Measurements from ENCODE around the gene MAP1A. TPM values are rescaled to one million over a fixed set of nuclear protein-coding genes. Genes with fewer than 3 reads are reported as not detected.

MAP1A gene
- total and polyA plus RNA-seq, 2 of the 13 experiments (the other 11 are each of a cell fraction or from before 2014, with no cell fraction given) = 0.01 to 0.07 TPM

GRCh38 chr15:43516801-43517353 is 531 bp upstream of the MAP1A start:
- peaks cover 7 to 59% of the 10 kb centered on the region in 2 experiments for H3K27me3 ChIP-seq (ENCODE audit: control insufficient read depth in 1 of 2, insufficient read depth in 2 of 2, low read length in 2 of 2)
- ChIA-PET CTCF (ENCODE audit: low intra/inter-chr PET ratio, low total read pairs) (interaction anchor here (1.0 kb wide), 1 partner anchor 34 kb away, joined by 3 read pairs; no protein-coding TSS in a partner anchor), POLR2A (no interaction called here)
- H2AFZ ChIP-seq (ENCODE audit: low read length) = no peak overlapping the region
- no peaks in the 10 kb centered on the region for H4K20me1 ChIP-seq (ENCODE audit: insufficient read depth, low read length)
- H3K9ac ChIP-seq (ENCODE audit: insufficient read depth, low read depth, low read length) = no peak overlapping the region
- FAIRE-seq = no peak
- H3K4me3 ChIP-seq (replicated peaks in 1 of 3; ENCODE audit: insufficient read depth in 1 of 3, low read depth in 2 of 3, low read length in 3 of 3) = no peak overlapping the region
- H3K4me2 ChIP-seq (ENCODE audit: low read depth, low read length) = no peak overlapping the region; the same call in 1 of the 2 replicates
- WGBS (ENCODE audit: low lambda C conversion rate) = 14% methylated on average over 4 of the region's 4 CpGs
- in situ Hi-C loops (cut with HindIII; ENCODE audit: extremely low pct_ligation_motif_present, low pct_unique_long_range_greater_than_20kb) = loop anchor here (10.0 kb wide), 1 partner anchor 258 kb away; the partner anchor contains the start of gene ELL3
- no peak for TF ChIP-seq NFYC (CRISPR knock-in tag; IDR thresholded peaks at IDR 0.05)
- no peak for TF ChIP-seq SPEN (CRISPR knock-in tag; IDR thresholded peaks at IDR 0.05; ENCODE audit: low read depth)
- TF ChIP-seq ZUFSP (CRISPR knock-in tag; IDR thresholded peaks at IDR 0.05; ENCODE audit: borderline replicate concordance) = no peak
- TF ChIP-seq YEATS2 (CRISPR knock-in tag; IDR thresholded peaks at IDR 0.05; ENCODE audit: borderline replicate concordance) = no peak
- TF ChIP-seq SNRNP70 (IDR thresholded peaks at IDR 0.05; ENCODE audit: low read depth, low read length) = no peak
- no peak for TF ChIP-seq ZNF589 (CRISPR knock-in tag; conservative IDR thresholded peaks at IDR 0.05)
- TF ChIP-seq EED (CRISPR knock-in tag; IDR thresholded peaks at IDR 0.05) = no peak
- no peak for TF ChIP-seq SALL2 (CRISPR knock-in tag; IDR thresholded peaks at IDR 0.05)
- no peak for TF ChIP-seq XBP1 (CRISPR knock-in tag; IDR thresholded peaks at IDR 0.05)
- no peak for TF ChIP-seq ZNF224 (CRISPR knock-in tag; IDR thresholded peaks at IDR 0.05)
- TF ChIP-seq ZNF251 (CRISPR knock-in tag; IDR thresholded peaks at IDR 0.05) = no peak
- TF ChIP-seq NPAS2 (CRISPR knock-in tag; IDR thresholded peaks at IDR 0.05; ENCODE audit: borderline replicate concordance) = no peak
- TF ChIP-seq ZNF275 (CRISPR knock-in tag; IDR thresholded peaks at IDR 0.05; ENCODE audit: borderline replicate concordance) = no peak
- no peak for TF ChIP-seq ZNF839 (CRISPR knock-in tag; IDR thresholded peaks at IDR 0.05; ENCODE audit: borderline replicate concordance)
- BruUV-seq (replicated peaks) = no TSS peak
- intact Hi-C loops (cut with micrococcal nuclease; ENCODE audit: unreplicated experiment) = no loop called here
- ATAC-seq = no peak
- no peaks in the 10 kb centered on the region for H3K9me3 ChIP-seq (ENCODE audit: low read length)
- DNase-seq (ENCODE audit: low spot score) = no peak
- peaks cover 23% of the 10 kb centered on the region for H3K4me1 ChIP-seq (ENCODE audit: insufficient read depth, low read length)
- no peaks in the 10 kb centered on the region for H3K79me2 ChIP-seq (ENCODE audit: insufficient read depth, low read length)
- no peak overlapping the region for H3K27ac ChIP-seq (ENCODE audit: extremely low read length, insufficient read depth, low read length)
- no peaks in the 10 kb centered on the region for H3K36me3 ChIP-seq (replicated peaks in 1 of 2; ENCODE audit: control insufficient read depth in 1 of 2, insufficient read depth in 2 of 2, low read length in 2 of 2)

All from HepG2 (cell line).